H9 (cell line): Measurements from ENCODE around the gene TRIO. TPM values are rescaled to one million over a fixed set of nuclear protein-coding genes. Genes with fewer than 3 reads are reported as not detected.

Experiments used
- DNase-seq: peaks from one replicate; pipeline ENCODE4 v3.0.0-alpha.2; 2017
- H2AFZ ChIP-seq: one replicate; pipeline ENCODE4 v1.6.1; 2013; ENCODE audit warnings: mild to moderate bottlenecking, low read length, control low read depth, moderate library complexity
- H2AK5ac ChIP-seq: 2 replicates; pipeline ENCODE4 v1.6.1; 2013; ENCODE audit warnings: low read length, control low read depth, mixed read lengths; ENCODE audit not compliant: insufficient read length
- H2BK120ac ChIP-seq: one replicate; pipeline ENCODE4 v1.6.1; 2013; ENCODE audit warnings: low read depth, mild to moderate bottlenecking, low read length, control low read depth, inconsistent platforms; ENCODE audit not compliant: poor library complexity, severe bottlenecking
- H2BK12ac ChIP-seq: 2 replicates; pipeline ENCODE4 v1.6.1; 2013; ENCODE audit warnings: low read length, control low read depth, mixed read lengths, low read depth; ENCODE audit not compliant: insufficient read length
- H2BK15ac ChIP-seq: 2 replicates; pipeline ENCODE4 v1.6.1; 2013; ENCODE audit warnings: low read depth, low read length, control low read depth
- H2BK20ac ChIP-seq: one replicate; pipeline ENCODE4 v1.6.1; 2013; ENCODE audit warnings: low read depth, mild to moderate bottlenecking, low read length, control low read depth, inconsistent platforms; ENCODE audit not compliant: poor library complexity, severe bottlenecking
- H2BK5ac ChIP-seq: 2 replicates; pipeline ENCODE4 v1.6.1; 2013; ENCODE audit warnings: low read length, control low read depth, mixed read lengths; ENCODE audit not compliant: insufficient read length
- H3K14ac ChIP-seq: 2 replicates; pipeline ENCODE4 v1.6.1; 2013; ENCODE audit warnings: low read length, control low read depth; ENCODE audit not compliant: insufficient read depth
- H3K18ac ChIP-seq: 2 replicates; pipeline ENCODE4 v1.6.1; 2013; ENCODE audit warnings: low read depth, mild to moderate bottlenecking, mixed read lengths, low read length, control low read depth; ENCODE audit not compliant: insufficient read length
- H3K23ac ChIP-seq: 2 replicates; pipeline ENCODE4 v1.6.1; 2013; ENCODE audit warnings: low read length, control low read depth, mixed read lengths, low read depth; ENCODE audit not compliant: insufficient read length
- H3K23me2 ChIP-seq: 2 replicates; pipeline ENCODE4 v1.6.1; 2013; ENCODE audit warnings: low read depth, mild to moderate bottlenecking, mixed read lengths, low read length, control low read depth; ENCODE audit not compliant: insufficient read length, poor library complexity, severe bottlenecking
- H3K27ac ChIP-seq: 2 replicates; pipeline ENCODE4 v1.5.1; 2013; ENCODE audit warnings: low read length, control low read depth, mixed read lengths, low read depth; ENCODE audit not compliant: insufficient read length
- H3K27me3 ChIP-seq: 2 replicates; pipeline ENCODE4 v1.6.1; 2013; ENCODE audit warnings: low read length, control low read depth, inconsistent platforms; ENCODE audit not compliant: insufficient read depth
- H3K4ac ChIP-seq: 2 replicates; pipeline ENCODE4 v1.6.1; 2013; ENCODE audit warnings: low read depth, mild to moderate bottlenecking, control low read depth, inconsistent platforms, low read length, moderate library complexity
- H3K4me1 ChIP-seq: 2 replicates; pipeline ENCODE4 v1.6.1; 2013; ENCODE audit warnings: low read length, control low read depth, inconsistent platforms; ENCODE audit not compliant: insufficient read depth
- H3K4me2 ChIP-seq: 2 replicates; pipeline ENCODE4 v1.6.1; 2013; ENCODE audit warnings: low read length, control low read depth, mixed read lengths; ENCODE audit not compliant: insufficient read length, insufficient read depth
- H3K56ac ChIP-seq: 2 replicates; pipeline ENCODE4 v1.6.1; 2013; ENCODE audit warnings: low read depth, mild to moderate bottlenecking, mixed read lengths, low read length, control low read depth; ENCODE audit not compliant: insufficient read length
- H3K79me1 ChIP-seq: 2 replicates; pipeline ENCODE4 v1.6.1; 2013; ENCODE audit warnings: low read depth, mild to moderate bottlenecking, moderate library complexity, low read length, control low read depth, inconsistent platforms; ENCODE audit not compliant: insufficient read depth, poor library complexity, severe bottlenecking
- H3K79me2 ChIP-seq: 2 replicates; pipeline ENCODE4 v1.6.1; 2013; ENCODE audit warnings: low read length, control low read depth, inconsistent platforms; ENCODE audit not compliant: insufficient read depth
- H3K9ac ChIP-seq: 2 replicates; pipeline ENCODE4 v1.6.1; 2013; ENCODE audit warnings: low read length, control low read depth, mixed read lengths; ENCODE audit not compliant: insufficient read length; ENCODE audit errors: extremely low read depth
- H3K9me3 ChIP-seq: one replicate; pipeline ENCODE4 v1.6.1; 2013; ENCODE audit warnings: low read depth, low read length, inconsistent platforms; ENCODE audit not compliant: control insufficient read depth
- H3T11ph ChIP-seq: one replicate; pipeline ENCODE4 v1.6.1; 2013; ENCODE audit warnings: mild to moderate bottlenecking, low read length, control low read depth, inconsistent platforms
- H4K20me1 ChIP-seq: one replicate; pipeline ENCODE4 v1.6.1; 2013; ENCODE audit not compliant: control insufficient read depth, insufficient read length, insufficient read depth
- H4K5ac ChIP-seq: 2 replicates; pipeline ENCODE4 v1.6.1; 2013; ENCODE audit warnings: low read depth, mild to moderate bottlenecking, mixed read lengths, low read length, control low read depth; ENCODE audit not compliant: insufficient read length
- H4K8ac ChIP-seq: replicated peaks from 2 replicates; pipeline ENCODE4 v1.6.1; 2013; ENCODE audit warnings: low read length, control low read depth, mixed read lengths, low read depth; ENCODE audit not compliant: insufficient read length
- H4K91ac ChIP-seq: 2 replicates; pipeline ENCODE4 v1.6.1; 2013; ENCODE audit warnings: low read depth, mild to moderate bottlenecking, moderate library complexity, mixed read lengths, low read length, control low read depth; ENCODE audit not compliant: insufficient read length
- H3K27ac Mint-ChIP-seq, 3 experiments: 2 replicates in 2 of 3; 3 replicates in 1 of 3; pipeline ENCODE4 v1.8.0; 2020 to 2021; ENCODE audit warnings: mixed read lengths in 3 of 3, mild to moderate bottlenecking in 1 of 3, moderate library complexity in 1 of 3
- H3K27me3 Mint-ChIP-seq: 2 replicates; pipeline ENCODE4 v1.8.0; 2021; ENCODE audit warnings: low read depth, mild to moderate bottlenecking, moderate library complexity, mixed read lengths
- H3K36me3 Mint-ChIP-seq, 3 experiments: 2 replicates in 2 of 3; 3 replicates in 1 of 3; pipeline ENCODE4 v1.8.0; 2020 to 2021; ENCODE audit warnings: low read depth in 3 of 3, mixed read lengths in 3 of 3; ENCODE audit not compliant: insufficient read depth in 1 of 3
- H3K4me1 Mint-ChIP-seq, 2 experiments: 2 replicates each; pipeline ENCODE4 v1.8.0; 2020; ENCODE audit warnings: mixed read lengths in 2 of 2
- H3K4me3 Mint-ChIP-seq, 2 experiments: 2 replicates in 1 of 2; 3 replicates in 1 of 2; pipeline ENCODE4 v1.8.0; 2020 to 2021; ENCODE audit warnings: mild to moderate bottlenecking in 2 of 2, mixed read lengths in 2 of 2, moderate library complexity in 1 of 2
- H3K9me3 Mint-ChIP-seq, 2 experiments: 2 replicates in 1 of 2; 3 replicates in 1 of 2; pipeline ENCODE4 v1.8.0; 2020; ENCODE audit warnings: mild to moderate bottlenecking in 2 of 2, mixed read lengths in 2 of 2, moderate library complexity in 1 of 2
- CTCF ChIP-seq: fragments of 200-600 bp; sonication (generic); conservative IDR thresholded peaks from 3 replicates; pipeline ENCODE4 v1.8.0; 2021; ENCODE audit warnings: antibody characterized with exemption, mild to moderate bottlenecking
- WGBS: extraction: QIAGEN DNeasy Blood & Tissue Kit; methylation state at CpG from one replicate; pipeline ENCODE4 v1.1.7; 2013; ENCODE audit warnings: missing lambda C conversion rate, low lambda C conversion rate, mixed read lengths; ENCODE audit not compliant: insufficient read length; ENCODE audit errors: extremely low coverage; 5-methylcytosine and 5-hydroxymethylcytosine counted together
- total RNA-seq: library from RNA; stranded (reverse); gene quantifications from 2 replicates; pipeline ENCODE4 v1.2.1, GENCODE V29; 2021

TRIO gene
- total RNA-seq, 1 experiment from 2014 or later = 87.8 TPM

- H3K79me2 ChIP-seq = no peaks in the 10 kb centered on the region
- no peak overlapping the region for H3T11ph ChIP-seq
These were observed 176.0 kb downstream of the TRIO start for GRCh38 chr5:14319102-14319501.

More at GRCh38 chr5:14319102-14319501, 176.0 kb downstream of the TRIO start:
- Mint-ChIP-seq H3K4me1 (peaks cover 12% of the 10 kb centered on the region in 2 experiments), H3K27ac (no peak overlapping the region), H3K4me3 (no peak overlapping the region), H3K36me3 (peaks cover 47 to 64% (median 50%) of the 10 kb centered on the region in 3 experiments), H3K9me3 (peaks cover 7 to 8% of the 10 kb centered on the region in 2 experiments), H3K27me3 (no peaks in the 10 kb centered on the region)
- Histone ChIP-seq H3K9ac (no peak overlapping the region), H3K4me1 (peaks cover 2% of the 10 kb centered on the region; the same call in 1 of the 2 replicates), H3K9me3 (no peaks in the 10 kb centered on the region), H2AK5ac (no peak overlapping the region), H4K91ac (no peak overlapping the region), H3K27me3 (no peaks in the 10 kb centered on the region), H3K27ac (no peak overlapping the region), H2BK120ac (no peak overlapping the region), H2BK15ac (no peak overlapping the region), H4K5ac (no peak overlapping the region), H4K8ac (no peak overlapping the region), H2AFZ (no peak overlapping the region), H3K56ac (no peak overlapping the region), H2BK20ac (no peak overlapping the region), H3K4ac (no peak overlapping the region), H2BK12ac (no peak overlapping the region), H3K79me1 (no peaks in the 10 kb centered on the region), H4K20me1 (no peaks in the 10 kb centered on the region), H3K18ac (no peak overlapping the region), H3K4me2 (no peak overlapping the region), H3K23ac (no peak overlapping the region), H2BK5ac (no peak overlapping the region), H3K23me2 (no peaks in the 10 kb centered on the region), H3K14ac (no peak overlapping the region)
- WGBS = no CpG with 5 or more reads among the region's 1 CpG
- no peak for DNase-seq
- no peak for TF ChIP-seq CTCF
